GM10248 (cell line): ENCODE results near the gene CCDC3.

Experiments used
- CTCF ChIA-PET: fragments of 300-600 bp; sonication (Branson Sonifier 250); formaldehyde crosslinking; extraction: SDS; loops from one replicate; lab custom pipeline; 2021; ENCODE audit warnings: antibody characterized with exemption; lab: Yijun Ruan, JAX
- POLR2A ChIA-PET: fragments of 350-650 bp; sonication (Branson Sonifier 250); formaldehyde crosslinking; extraction: SDS; loops from one replicate; lab custom pipeline; 2020; ENCODE audit warnings: antibody characterized with exemption; lab: Yijun Ruan, JAX
- DNase-seq: peaks from one replicate; pipeline ENCODE4 v3.0.0; 2012; ENCODE audit errors: extremely low spot score
- TF ChIP-seq, protein P1 (sequence below): IDR thresholded peaks from 2 replicates; pipeline ENCODE4 v1.5.1; 2012; ENCODE audit warnings: mild to moderate bottlenecking, low read depth; ENCODE audit errors: extremely low read depth, missing control alignments, control extremely low read depth

CCDC3 gene

DNA sequence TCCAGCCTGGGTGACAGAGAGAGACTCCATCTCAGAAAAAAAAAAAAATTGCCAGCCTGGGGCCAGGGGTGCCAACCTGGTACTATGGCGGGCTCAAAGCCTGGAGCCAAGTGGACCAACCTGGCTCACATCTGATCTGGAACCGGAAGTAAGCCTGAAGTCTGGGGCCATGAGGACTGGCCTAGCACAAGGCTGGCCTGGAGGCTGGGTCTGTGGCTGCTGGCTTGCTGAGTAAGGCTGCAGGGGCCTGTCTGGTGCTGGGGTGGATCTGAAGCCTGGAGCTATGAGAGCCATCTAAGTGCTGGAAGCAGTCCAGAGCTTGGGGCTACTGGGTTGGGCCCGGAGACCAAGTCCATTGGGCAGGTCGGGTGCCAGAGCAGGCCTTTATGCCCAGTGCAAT lies 84.9 kb downstream of the CCDC3 start:
- POLR2A ChIA-PET: no interaction called here
- CTCF ChIA-PET: no interaction called here
- DNase-seq: no peak

DNA sequence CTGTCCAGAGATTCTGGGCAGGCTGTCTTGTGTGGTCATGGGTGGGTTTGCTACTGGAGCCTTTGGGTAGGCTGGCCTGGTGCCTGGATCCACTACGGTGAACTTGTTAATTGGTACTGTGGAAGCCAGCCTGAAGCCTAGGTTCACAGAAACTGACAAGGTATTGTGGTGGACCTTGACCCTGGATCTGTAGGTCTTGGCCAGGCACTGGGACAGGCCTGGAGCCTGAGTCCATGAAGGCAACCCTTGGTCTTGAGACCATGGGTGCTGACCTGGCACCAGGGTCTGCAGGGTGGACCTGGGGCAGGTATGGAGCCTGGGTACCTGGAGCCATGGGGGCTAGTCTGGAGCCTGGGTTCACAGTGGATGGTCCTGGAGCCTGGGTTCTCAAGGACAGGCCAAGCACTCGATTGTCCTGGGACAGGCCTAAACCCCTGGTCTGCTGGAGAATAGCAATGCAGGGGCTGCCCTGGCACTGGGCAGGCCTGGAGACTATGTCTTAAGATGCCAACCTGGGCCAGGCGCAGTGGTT lies 85.8 kb downstream of the CCDC3 start:
- TF ChIP-seq, protein P1, sequence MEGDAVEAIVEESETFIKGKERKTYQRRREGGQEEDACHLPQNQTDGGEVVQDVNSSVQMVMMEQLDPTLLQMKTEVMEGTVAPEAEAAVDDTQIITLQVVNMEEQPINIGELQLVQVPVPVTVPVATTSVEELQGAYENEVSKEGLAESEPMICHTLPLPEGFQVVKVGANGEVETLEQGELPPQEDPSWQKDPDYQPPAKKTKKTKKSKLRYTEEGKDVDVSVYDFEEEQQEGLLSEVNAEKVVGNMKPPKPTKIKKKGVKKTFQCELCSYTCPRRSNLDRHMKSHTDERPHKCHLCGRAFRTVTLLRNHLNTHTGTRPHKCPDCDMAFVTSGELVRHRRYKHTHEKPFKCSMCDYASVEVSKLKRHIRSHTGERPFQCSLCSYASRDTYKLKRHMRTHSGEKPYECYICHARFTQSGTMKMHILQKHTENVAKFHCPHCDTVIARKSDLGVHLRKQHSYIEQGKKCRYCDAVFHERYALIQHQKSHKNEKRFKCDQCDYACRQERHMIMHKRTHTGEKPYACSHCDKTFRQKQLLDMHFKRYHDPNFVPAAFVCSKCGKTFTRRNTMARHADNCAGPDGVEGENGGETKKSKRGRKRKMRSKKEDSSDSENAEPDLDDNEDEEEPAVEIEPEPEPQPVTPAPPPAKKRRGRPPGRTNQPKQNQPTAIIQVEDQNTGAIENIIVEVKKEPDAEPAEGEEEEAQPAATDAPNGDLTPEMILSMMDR: no peak
- DNase-seq: no peak
- ChIA-PET CTCF (no interaction called here), POLR2A (no interaction called here)

More for the DNA sequence above, 84.9 kb downstream of the CCDC3 start:
- TF ChIP-seq, protein P1: no peak

DNA sequence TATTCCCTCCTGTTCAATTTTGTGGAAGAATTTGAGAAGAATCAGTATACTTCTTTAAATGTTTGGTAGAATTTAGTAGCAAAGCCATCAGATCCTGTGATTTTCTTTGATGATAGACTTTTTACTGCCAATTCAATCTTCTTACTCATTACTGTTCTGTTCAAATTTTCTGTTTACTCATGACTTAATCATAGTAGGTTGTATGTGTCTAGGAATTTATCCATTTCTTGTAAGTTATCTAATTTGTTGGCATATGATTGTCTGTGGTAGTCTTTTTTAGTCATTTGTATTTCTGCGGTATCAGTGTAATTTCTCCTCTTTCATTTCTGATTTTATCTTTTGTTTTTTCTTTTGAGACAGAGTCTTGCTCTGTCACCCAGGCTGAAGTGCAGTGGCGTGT lies 87.4 kb downstream of the CCDC3 start:
- CTCF ChIA-PET: interaction anchor here (1.0 kb wide), 1 partner anchor 12 kb away, joined by 4 read pairs; no protein-coding TSS in a partner anchor
- POLR2A ChIA-PET: no interaction called here
- TF ChIP-seq, protein P1: no peak
- no peak for DNase-seq

DNA sequence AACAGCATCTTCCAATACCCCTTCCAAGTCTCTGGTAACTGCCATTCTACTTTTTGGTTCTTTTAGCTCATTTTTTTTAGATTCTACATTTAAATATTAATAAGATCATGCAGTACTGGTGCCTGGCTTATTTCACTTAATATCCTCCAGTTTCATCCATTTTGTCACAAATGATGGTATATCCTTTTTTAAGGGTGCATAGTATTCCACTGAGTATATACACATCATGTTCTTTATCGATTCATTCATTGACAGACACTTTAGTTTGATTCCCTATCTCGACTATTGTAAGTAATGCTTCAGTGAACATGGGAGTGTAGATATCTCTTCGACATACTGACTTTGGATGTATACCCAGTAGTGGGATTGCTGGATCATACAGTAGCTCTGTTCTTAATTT lies 89.7 kb downstream of the CCDC3 start:
- CTCF ChIA-PET: interaction anchor here (1.5 kb wide), 1 partner anchor 10 kb away, joined by 5 read pairs; no protein-coding TSS in a partner anchor
- POLR2A ChIA-PET: no interaction called here
- no peak for DNase-seq
- TF ChIP-seq, protein P1: no peak

DNA sequence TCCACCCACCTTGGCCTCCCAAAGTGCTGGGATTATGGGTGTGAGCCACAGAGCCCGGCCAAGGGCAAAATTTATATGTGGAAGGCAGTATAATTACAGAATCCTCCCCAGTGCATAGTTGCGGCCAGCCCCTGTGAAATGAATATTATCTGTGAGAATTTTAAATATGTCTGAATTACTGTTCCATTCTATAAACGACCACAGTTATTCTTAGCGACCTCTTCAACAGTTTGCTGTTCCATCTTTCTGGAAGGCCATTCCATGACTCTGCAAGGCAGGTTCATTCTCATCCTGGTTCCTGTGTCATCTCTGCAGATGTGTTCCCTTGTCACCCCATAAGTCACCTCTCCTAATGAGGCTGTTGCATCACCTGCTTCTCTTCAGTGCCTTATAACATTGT lies 90.7 kb downstream of the CCDC3 start:
- CTCF ChIA-PET: interaction anchor here (1.3 to 1.6 kb wide), 2 partner anchors 8 to 9 kb away, joined by 5 to 7 read pairs; no protein-coding TSS in a partner anchor
- DNase-seq: no peak
- POLR2A ChIA-PET: no interaction called here
- TF ChIP-seq, protein P1: no peak

DNA sequence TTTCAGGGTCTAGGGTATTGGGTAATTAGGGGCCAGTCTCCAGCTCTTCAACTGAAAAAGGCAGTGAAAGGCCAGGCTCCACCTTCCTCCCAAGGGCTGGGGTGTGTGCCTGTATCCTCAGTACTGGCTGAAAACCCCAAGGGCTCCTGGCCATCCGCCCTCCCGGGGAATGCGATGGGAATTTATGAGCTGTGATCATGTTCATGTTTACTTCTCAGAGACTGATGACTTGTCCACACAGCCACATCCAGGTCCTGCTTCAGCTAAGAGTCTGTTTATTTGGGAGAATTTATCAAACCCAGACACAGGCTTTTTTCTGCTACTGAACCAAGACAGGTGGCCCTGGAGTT lies 91.7 kb downstream of the CCDC3 start:
- CTCF ChIA-PET: interaction anchor here (1.3 to 1.6 kb wide), 2 partner anchors 8 to 9 kb away, joined by 5 to 7 read pairs; no protein-coding TSS in a partner anchor
- TF ChIP-seq, protein P1: no peak
- POLR2A ChIA-PET: no interaction called here
- DNase-seq: no peak
